ENCODE data around the gene IMMP2L.
"Not testable (repeated sequence)": the region's sequence is repeated elsewhere in the genome, so short reads cannot be mapped to it uniquely, and the experiment has no call there.

The IMMP2L gene

GRCh38 chr7:111459065-111459756 lies 103.1 kb downstream of the IMMP2L start:
- DNase-seq, result no peak

GRCh38 chr7:111450705-111451104 lies 111.6 kb downstream of the IMMP2L start:
- DNase-seq, result not testable (repeated sequence)

DNA sequence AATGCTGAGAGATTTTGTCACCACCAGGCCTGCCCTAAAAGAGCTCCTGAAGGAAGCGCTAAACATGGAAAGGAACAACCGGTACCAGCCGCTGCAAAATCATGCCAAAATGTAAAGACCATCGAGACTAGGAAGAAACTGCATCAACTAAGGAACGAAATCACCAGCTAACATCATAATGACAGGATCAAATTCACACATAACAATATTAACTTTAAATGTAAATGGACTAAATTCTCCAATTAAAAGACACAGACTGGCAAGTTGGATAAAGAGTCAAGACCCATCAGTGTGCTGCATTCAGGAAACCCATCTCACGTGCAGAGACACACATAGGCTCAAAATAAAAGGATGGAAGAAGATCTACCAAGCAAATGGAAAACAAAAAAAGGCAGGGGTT lies 114.8 kb downstream of the IMMP2L start:
- not testable (repeated sequence) for DNase-seq

GRCh38 chr7:111439977-111440376 lies 122.3 kb downstream of the IMMP2L start:
- DNase-seq, result no peak

GRCh38 chr7:111438369-111439289 lies 123.7 kb downstream of the IMMP2L start:
- no peak for DNase-seq

DNA sequence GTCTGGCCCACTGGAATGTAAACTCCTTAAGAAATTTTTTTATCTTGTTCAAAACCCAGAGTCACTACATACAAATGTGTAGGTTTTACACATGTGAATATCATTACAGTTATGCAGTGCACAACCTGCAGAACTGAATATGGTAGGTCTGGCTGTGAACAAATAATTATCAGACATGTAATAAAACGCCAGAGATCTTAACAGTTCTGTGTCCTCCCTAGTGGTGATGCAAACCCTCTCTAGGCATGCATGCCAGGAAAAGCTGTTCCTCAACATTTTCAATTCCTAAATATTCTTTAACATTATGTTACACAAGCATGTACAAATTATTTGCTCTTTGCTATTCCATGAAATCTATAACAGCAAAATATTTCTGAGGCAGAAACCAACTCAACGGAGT lies 124.6 kb downstream of the IMMP2L start:
- DNase-seq, result no peak

DNA sequence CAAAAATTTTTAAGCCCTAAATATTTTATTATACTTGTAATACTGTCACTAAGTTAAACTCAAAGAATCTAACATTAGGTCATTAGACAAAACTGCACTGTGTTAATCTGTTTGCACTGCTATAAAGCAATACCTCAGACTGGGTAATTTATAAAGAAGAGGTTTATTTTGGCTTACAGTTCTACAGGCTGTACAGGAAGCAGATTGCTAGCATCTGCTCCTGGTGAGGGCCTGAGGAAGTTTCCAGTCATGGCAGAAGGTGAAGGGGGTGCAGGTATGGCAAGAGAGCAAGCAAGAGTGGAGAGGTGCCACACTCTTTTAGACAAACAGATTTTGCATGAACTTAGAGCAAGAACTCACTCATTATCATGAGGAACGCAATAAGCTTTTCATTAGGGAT lies 125.7 kb downstream of the IMMP2L start:
- DNase-seq, result no peak

- DNase-seq, result no peak
Observed at GRCh38 chr7:111433426-111433825, 128.9 kb downstream of the IMMP2L start.

- no peak for DNase-seq
Observed at GRCh38 chr7:111429781-111430180, 132.5 kb downstream of the IMMP2L start.

DNA sequence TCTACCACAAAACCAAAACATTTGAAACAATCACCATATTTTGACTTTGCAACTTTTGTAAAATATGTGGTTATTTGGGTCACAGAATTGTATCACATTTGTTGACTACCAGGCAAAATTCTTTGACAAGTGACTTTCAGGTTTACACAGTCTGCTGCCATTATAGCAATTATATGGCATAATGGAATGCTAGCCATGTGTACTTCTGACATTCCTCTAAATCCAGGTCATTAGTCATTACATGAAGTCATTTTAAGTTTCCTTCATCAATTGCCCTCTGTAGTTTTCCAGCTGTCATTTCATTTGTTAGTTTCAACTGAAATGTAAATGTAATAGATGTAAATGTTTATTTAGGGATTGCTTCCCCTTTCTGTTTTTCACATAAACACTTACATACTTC lies 137.5 kb downstream of the IMMP2L start:
- DNase-seq, result no peak

DNA sequence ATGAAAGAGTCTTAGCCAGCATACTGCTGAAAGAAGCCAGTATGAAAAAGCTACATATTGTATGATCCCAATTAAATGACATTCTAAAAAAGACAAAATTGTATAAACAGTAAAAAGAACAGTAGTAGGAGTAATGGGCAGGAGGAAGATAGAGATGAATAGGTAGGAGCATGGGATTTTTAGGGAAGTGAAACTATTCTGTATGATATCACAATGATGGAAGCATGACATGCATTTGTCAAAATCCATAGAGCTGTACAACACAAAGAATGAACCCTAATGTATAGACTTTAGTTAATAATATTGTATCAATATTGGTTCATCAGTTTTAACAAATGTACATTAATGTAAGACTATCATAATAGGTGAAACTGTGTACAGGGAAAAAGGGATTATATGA lies 147.9 kb downstream of the IMMP2L start:
- DNase-seq, result no peak

GRCh38 chr7:111413739-111414138 lies 148.6 kb downstream of the IMMP2L start:
- DNase-seq, result no peak

DNA sequence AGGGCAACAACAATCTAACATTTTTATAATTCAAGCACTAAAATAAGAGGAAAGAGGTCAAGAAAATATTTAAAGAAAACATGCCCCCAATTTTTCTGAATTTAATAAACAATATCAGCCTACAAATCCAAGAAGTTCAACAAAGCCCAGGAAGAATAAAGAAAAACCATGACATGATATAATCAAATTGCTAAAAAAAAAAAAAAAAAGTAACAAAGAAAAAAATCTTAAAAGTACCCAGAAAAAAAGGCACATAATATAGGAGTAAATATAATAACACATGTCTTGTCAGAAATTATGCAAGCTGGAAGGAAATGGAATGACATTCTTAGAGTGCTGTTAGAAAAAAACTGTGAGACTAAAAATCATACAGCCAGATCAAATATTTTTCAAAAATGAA lies 151.4 kb downstream of the IMMP2L start:
- no peak for DNase-seq

DNA sequence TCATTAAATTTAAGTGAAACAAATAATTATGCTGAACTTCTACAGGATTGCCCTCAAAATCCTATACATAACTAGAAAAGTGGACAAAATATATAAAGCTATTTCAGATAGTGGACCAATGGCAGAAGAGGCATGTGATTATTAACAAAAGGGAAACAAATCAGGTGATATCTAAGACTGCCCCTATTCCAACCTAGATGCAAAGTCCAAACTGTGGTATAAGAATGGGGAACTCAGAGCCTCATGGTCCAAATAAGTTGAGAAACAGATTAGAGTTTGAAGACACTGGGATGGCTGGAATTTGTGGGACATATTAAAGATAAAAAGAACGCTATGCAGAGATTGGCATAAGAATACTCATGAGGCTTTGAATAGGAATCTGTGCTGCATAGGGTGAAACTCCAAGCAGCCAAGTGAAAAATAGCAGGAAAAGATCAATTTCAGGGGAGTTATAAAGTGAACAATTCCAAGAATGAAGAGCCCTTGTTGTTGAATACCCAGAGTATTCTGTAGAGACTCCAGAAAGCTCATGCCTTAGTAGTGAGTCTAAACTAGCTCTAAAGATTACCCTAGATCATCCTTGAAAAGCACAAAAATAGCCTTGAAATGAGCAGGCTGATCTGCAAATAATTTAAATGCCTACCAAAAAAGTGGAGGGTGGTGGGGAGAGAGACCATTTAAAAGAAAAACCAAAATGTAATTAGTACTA lies 152.4 kb downstream of the IMMP2L start:
- DNase-seq, result no peak

GRCh38 chr7:111408724-111409123 lies 153.6 kb downstream of the IMMP2L start:
- no peak for DNase-seq

DNA sequence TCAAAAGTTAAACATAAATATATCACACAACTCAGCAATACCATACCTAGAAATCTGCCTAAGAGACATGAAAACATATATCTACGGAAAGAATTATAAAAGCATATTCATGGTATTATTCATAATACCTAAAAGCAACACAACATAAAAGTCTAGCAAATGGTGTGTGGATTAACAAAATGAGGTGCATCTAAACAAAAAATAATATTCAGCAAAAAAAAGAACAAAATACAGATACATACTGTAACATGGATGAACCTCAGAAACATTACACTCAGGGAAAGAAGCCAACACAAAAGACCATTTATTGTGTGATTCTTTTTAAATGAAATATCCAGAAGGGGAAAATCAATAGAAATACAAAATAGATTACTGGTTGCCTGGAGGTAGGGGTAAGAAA lies 155.0 kb downstream of the IMMP2L start:
- DNase-seq, result no peak

DNA sequence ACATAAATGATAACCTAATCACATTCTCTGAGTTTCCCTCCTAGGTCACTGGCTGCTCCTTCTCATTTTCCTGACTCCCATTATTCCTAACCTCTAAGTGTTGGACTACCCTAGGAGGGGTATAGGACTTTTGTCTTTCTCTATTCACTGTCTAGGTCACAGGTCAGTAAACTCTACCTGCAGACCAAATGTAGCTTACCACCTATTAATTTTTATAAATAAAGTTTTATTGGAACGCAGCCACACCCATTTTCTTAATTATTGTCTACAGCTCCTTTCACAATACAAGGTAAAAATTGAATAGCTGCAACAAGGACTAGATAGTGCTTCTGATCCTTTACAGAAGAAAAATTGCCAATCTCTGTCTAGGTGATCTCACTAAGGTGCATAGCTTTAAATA lies 156.7 kb downstream of the IMMP2L start:
- no peak for DNase-seq

DNA sequence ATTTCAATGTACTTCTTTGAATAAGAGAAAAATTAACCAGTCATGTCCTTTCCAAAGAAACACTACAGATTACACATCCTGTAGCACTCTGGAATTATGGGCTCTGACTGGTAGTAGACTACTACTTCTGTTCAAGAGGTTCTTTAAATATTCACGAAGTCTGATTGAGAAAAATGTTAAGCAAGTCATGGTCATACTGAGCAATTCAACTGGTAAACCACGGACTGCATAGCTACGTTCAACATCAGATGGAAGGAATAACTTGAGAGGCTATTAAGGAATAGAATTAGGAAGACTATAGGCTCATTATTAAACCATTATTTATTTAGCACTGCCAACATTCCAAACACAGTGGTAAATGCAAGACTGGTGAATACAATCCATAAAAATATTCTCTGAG lies 160.8 kb downstream of the IMMP2L start:
- DNase-seq, result no peak

DNA sequence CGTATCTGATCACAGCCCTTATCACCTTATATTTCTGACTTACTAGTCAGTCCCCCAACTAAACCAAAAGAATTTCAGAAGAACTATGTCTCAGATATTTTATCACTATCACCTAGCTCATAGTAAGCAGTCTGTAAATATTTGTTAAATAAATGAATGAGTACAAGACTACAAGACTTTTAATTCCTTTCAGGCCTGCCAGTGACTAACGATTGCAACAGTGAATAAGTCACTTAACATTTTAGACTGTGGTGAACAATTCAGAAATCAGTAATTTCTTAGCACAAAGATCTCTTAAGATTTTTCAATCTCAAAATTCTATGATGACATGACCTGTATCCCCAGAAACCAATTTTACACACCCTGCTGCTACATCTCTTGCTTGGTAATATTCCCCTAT lies 162.2 kb downstream of the IMMP2L start:
- no peak for DNase-seq

DNA sequence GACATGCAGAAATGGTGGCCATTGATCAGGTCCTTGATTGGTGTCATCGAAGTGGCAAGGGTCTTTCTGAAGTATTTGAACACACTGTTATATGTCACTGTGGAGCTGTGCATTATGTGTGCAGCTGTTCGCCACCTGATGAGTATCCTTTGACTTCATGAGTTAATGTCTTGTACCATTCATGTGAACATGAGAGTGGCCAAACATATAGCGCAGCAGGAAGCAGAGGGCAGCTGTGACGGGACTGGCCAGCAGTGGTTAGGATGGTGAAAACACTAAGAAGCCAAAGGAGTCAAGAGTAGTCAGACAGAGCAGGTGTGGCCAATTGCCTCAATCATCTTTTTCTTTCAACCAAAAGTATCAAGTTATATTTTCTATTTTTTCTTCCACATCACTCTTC lies 167.4 kb downstream of the IMMP2L start:
- no peak for DNase-seq

GRCh38 chr7:111393011-111393754 lies 169.1 kb downstream of the IMMP2L start:
- no peak for DNase-seq

GRCh38 chr7:111392294-111392693 lies 170.0 kb downstream of the IMMP2L start:
- no peak for DNase-seq

GRCh38 chr7:111390000-111390399 lies 172.3 kb downstream of the IMMP2L start:
- no peak for DNase-seq

Data from NCI-H446 treated with DMSO at 0.1 percent for 48 hours (cell line).